ENCODE results near the gene HBB.
"Not testable (repeated sequence)": the region's sequence is repeated elsewhere in the genome, so short reads cannot be mapped to it uniquely, and the experiment has no call there.

Gene HBB

GRCh38 chr11:5226732-5227310, at the start of gene HBB:
TSS of gene HBB (minus strand) at chr11:5227071. CDS start at chr11:5227021, 50 bp downstream.
- no peak for DNase-seq

GRCh38 chr11:5275369-5276110, 48.7 kb upstream of the HBB start:
- no peak for DNase-seq

- DNase-seq: no peak
These were observed 47.5 kb upstream of the HBB start for GRCh38 chr11:5274395-5274794.

- DNase-seq: no peak
These were observed 45.6 kb upstream of the HBB start for GRCh38 chr11:5272395-5273017.

GRCh38 chr11:5269715-5270147, 42.9 kb upstream of the HBB start, which contains the start of gene HBE1:
TSS of gene HBE1 (minus strand) at chr11:5269945. CDS start at chr11:5269890, 55 bp downstream.
- DNase-seq: no peak

GRCh38 chr11:5267033-5267563, 40.2 kb upstream of the HBB start:
- no peak for DNase-seq

GRCh38 chr11:5266609-5267008, 39.7 kb upstream of the HBB start:
- DNase-seq: no peak

- no peak for DNase-seq
These were observed 39.0 kb upstream of the HBB start for GRCh38 chr11:5265832-5266231.

GRCh38 chr11:5258543-5259262, 31.8 kb upstream of the HBB start:
- no peak for DNase-seq

- DNase-seq: no peak
These were observed 30.4 kb upstream of the HBB start for GRCh38 chr11:5257296-5257695.

GRCh38 chr11:5254646-5255413, 28.0 kb upstream of the HBB start, which contains the start of gene HBG2:
TSS of gene HBG2 (minus strand) at chr11:5254781. CDS start at chr11:5254728, 53 bp downstream.
- DNase-seq: not testable (repeated sequence)

- DNase-seq: not testable (repeated sequence)
These were observed 27.2 kb upstream of the HBB start for GRCh38 chr11:5254023-5254422.

GRCh38 chr11:5253440-5253839, 26.6 kb upstream of the HBB start:
- not testable (repeated sequence) for DNase-seq

- no peak for DNase-seq
These were observed 26.0 kb upstream of the HBB start for GRCh38 chr11:5252919-5253265.

- no peak for DNase-seq
These were observed 25.5 kb upstream of the HBB start for GRCh38 chr11:5252192-5252918.

GRCh38 chr11:5251746-5252145, 24.9 kb upstream of the HBB start:
- DNase-seq: no peak

GRCh38 chr11:5250543-5251204, 23.8 kb upstream of the HBB start:
- DNase-seq: no peak

GRCh38 chr11:5249807-5250396, 23.0 kb upstream of the HBB start, which contains the start of gene HBG1:
TSS of gene HBG1 (minus strand) at chr11:5249857. CDS start at chr11:5249804, 53 bp downstream.
- not testable (repeated sequence) for DNase-seq

GRCh38 chr11:5248498-5248897, 21.6 kb upstream of the HBB start:
- DNase-seq: not testable (repeated sequence)
